Dendritic cell treated with granulocyte-macrophage colony-stimulating factor and Interleukin-4, amounts not matched to agents 40 ng/mL and 50 ng/mL, for 4 days (primary cell): ENCODE measurements around the gene ULK4.
"Not testable (repeated sequence)": the region's sequence is repeated elsewhere in the genome, so short reads cannot be mapped to it uniquely, and the experiment has no call there.

ENCODE experiments used
- H3K27ac Mint-ChIP-seq: one replicate; pipeline ENCODE4 v1.8.0; 2022; ENCODE audit warnings: mild to moderate bottlenecking, mixed read lengths
- H3K27me3 Mint-ChIP-seq: one replicate; pipeline ENCODE4 v1.8.0; 2022; ENCODE audit warnings: mild to moderate bottlenecking, mixed read lengths
- H3K36me3 Mint-ChIP-seq: one replicate; pipeline ENCODE4 v1.8.0; 2022; ENCODE audit warnings: low read depth, mixed read lengths
- H3K4me1 Mint-ChIP-seq: one replicate; pipeline ENCODE4 v1.8.0; 2022; ENCODE audit warnings: low read depth, mixed read lengths
- H3K4me3 Mint-ChIP-seq: one replicate; pipeline ENCODE4 v1.8.0; 2022; ENCODE audit warnings: mild to moderate bottlenecking, moderate library complexity, mixed read lengths
- H3K9me3 Mint-ChIP-seq: one replicate; pipeline ENCODE4 v1.8.0; 2022; ENCODE audit warnings: mixed read lengths
- intact Hi-C: fragments of 100-400 bp; cut with micrococcal nuclease; formaldehyde crosslinking; loops from one replicate; pipeline ENCODE4 v1.15.0; 2022

Gene ULK4

GRCh38 chr3:41485484-41485883 is 476.4 kb downstream of the ULK4 start:
- no peak overlapping the region for H3K4me3 Mint-ChIP-seq
- no peaks in the 10 kb centered on the region for H3K4me1 Mint-ChIP-seq
- peaks cover 5% of the 10 kb centered on the region for H3K9me3 Mint-ChIP-seq
- H3K27ac Mint-ChIP-seq: no peak overlapping the region
- H3K36me3 Mint-ChIP-seq: no peaks in the 10 kb centered on the region
- intact Hi-C loops: no loop called here
- H3K27me3 Mint-ChIP-seq: no peaks in the 10 kb centered on the region

GRCh38 chr3:41482134-41482533 is 479.8 kb downstream of the ULK4 start:
- no peak overlapping the region for H3K4me3 Mint-ChIP-seq
- H3K27ac Mint-ChIP-seq: no peak overlapping the region
- H3K9me3 Mint-ChIP-seq: peaks cover 20% of the 10 kb centered on the region
- no peaks in the 10 kb centered on the region for H3K4me1 Mint-ChIP-seq
- intact Hi-C loops: no loop called here
- H3K27me3 Mint-ChIP-seq: no peaks in the 10 kb centered on the region
- H3K36me3 Mint-ChIP-seq: no peaks in the 10 kb centered on the region

- H3K4me3 Mint-ChIP-seq: no peak overlapping the region
- intact Hi-C loops: no loop called here
- no peaks in the 10 kb centered on the region for H3K4me1 Mint-ChIP-seq
- no peak overlapping the region for H3K27ac Mint-ChIP-seq
- no peaks in the 10 kb centered on the region for H3K27me3 Mint-ChIP-seq
- no peaks in the 10 kb centered on the region for H3K36me3 Mint-ChIP-seq
- H3K9me3 Mint-ChIP-seq: peaks cover 40% of the 10 kb centered on the region
Measured at GRCh38 chr3:41478278-41478677, 483.6 kb downstream of the ULK4 start.

- Mint-ChIP-seq H3K4me1 (no peaks in the 10 kb centered on the region), H3K4me3 (no peak overlapping the region), H3K9me3 (peaks cover 46% of the 10 kb centered on the region), H3K27ac (no peak overlapping the region), H3K27me3 (no peaks in the 10 kb centered on the region), H3K36me3 (no peaks in the 10 kb centered on the region)
- intact Hi-C loops: no loop called here
Measured at GRCh38 chr3:41477399-41478014, 484.4 kb downstream of the ULK4 start.

- Mint-ChIP-seq H3K27me3 (no peaks in the 10 kb centered on the region), H3K27ac (no peak overlapping the region), H3K9me3 (peaks cover 51% of the 10 kb centered on the region)
Measured at GRCh38 chr3:41469083-41469482, 492.8 kb downstream of the ULK4 start.

GRCh38 chr3:41467481-41467880 is 494.4 kb downstream of the ULK4 start:
- no peaks in the 10 kb centered on the region for H3K27me3 Mint-ChIP-seq
- intact Hi-C loops: no loop called here
- no peak overlapping the region for H3K27ac Mint-ChIP-seq
- no peaks in the 10 kb centered on the region for H3K36me3 Mint-ChIP-seq
- no peak overlapping the region for H3K4me3 Mint-ChIP-seq
- H3K9me3 Mint-ChIP-seq: peaks cover 39% of the 10 kb centered on the region
- H3K4me1 Mint-ChIP-seq: no peaks in the 10 kb centered on the region

More at GRCh38 chr3:41469083-41469482, 492.8 kb downstream of the ULK4 start:
- no peak overlapping the region for H3K4me3 Mint-ChIP-seq
- no peaks in the 10 kb centered on the region for H3K4me1 Mint-ChIP-seq
- intact Hi-C loops: no loop called here
- H3K36me3 Mint-ChIP-seq: no peaks in the 10 kb centered on the region

- Mint-ChIP-seq H3K4me3 (no peak overlapping the region), H3K4me1 (no peaks in the 10 kb centered on the region), H3K36me3 (no peaks in the 10 kb centered on the region), H3K27ac (no peak overlapping the region), H3K9me3 (peaks cover 13% of the 10 kb centered on the region), H3K27me3 (no peaks in the 10 kb centered on the region)
- intact Hi-C loops: no loop called here
Measured at GRCh38 chr3:41464858-41465257, 497.0 kb downstream of the ULK4 start.

- Mint-ChIP-seq H3K27ac (no peak overlapping the region), H3K4me1 (no peaks in the 10 kb centered on the region), H3K9me3 (peaks cover 9% of the 10 kb centered on the region)
Measured at GRCh38 chr3:41464401-41464800, 497.5 kb downstream of the ULK4 start.

GRCh38 chr3:41462103-41462691 is 499.7 kb downstream of the ULK4 start:
- Mint-ChIP-seq H3K36me3 (no peaks in the 10 kb centered on the region), H3K4me1 (no peaks in the 10 kb centered on the region), H3K4me3 (no peak overlapping the region), H3K9me3 (no peaks in the 10 kb centered on the region), H3K27me3 (no peaks in the 10 kb centered on the region), H3K27ac (no peak overlapping the region)
- intact Hi-C loops: no loop called here

More at GRCh38 chr3:41464401-41464800, 497.5 kb downstream of the ULK4 start:
- no peaks in the 10 kb centered on the region for H3K36me3 Mint-ChIP-seq
- no peak overlapping the region for H3K4me3 Mint-ChIP-seq
- H3K27me3 Mint-ChIP-seq: no peaks in the 10 kb centered on the region
- intact Hi-C loops: no loop called here

- Mint-ChIP-seq H3K4me1 (no peaks in the 10 kb centered on the region), H3K27ac (no peak overlapping the region), H3K4me3 (no peak overlapping the region), H3K36me3 (no peaks in the 10 kb centered on the region), H3K9me3 (no peaks in the 10 kb centered on the region), H3K27me3 (no peaks in the 10 kb centered on the region)
- intact Hi-C loops: no loop called here
Measured at GRCh38 chr3:41460736-41461135, 501.2 kb downstream of the ULK4 start.

- Mint-ChIP-seq H3K4me3 (no peak overlapping the region), H3K27me3 (no peaks in the 10 kb centered on the region), H3K36me3 (no peaks in the 10 kb centered on the region), H3K9me3 (no peaks in the 10 kb centered on the region), H3K4me1 (no peaks in the 10 kb centered on the region), H3K27ac (no peak overlapping the region)
- intact Hi-C loops: no loop called here
Measured at GRCh38 chr3:41457176-41457575, 504.7 kb downstream of the ULK4 start.

GRCh38 chr3:41456162-41456561 is 505.7 kb downstream of the ULK4 start:
- intact Hi-C loops: no loop called here
- H3K27me3 Mint-ChIP-seq: no peaks in the 10 kb centered on the region
- no peaks in the 10 kb centered on the region for H3K36me3 Mint-ChIP-seq
- H3K4me3 Mint-ChIP-seq: no peak overlapping the region
- H3K9me3 Mint-ChIP-seq: no peaks in the 10 kb centered on the region
- H3K4me1 Mint-ChIP-seq: no peaks in the 10 kb centered on the region
- H3K27ac Mint-ChIP-seq: no peak overlapping the region

GRCh38 chr3:41453618-41454017 is 508.3 kb downstream of the ULK4 start:
- H3K36me3 Mint-ChIP-seq, H3K27ac Mint-ChIP-seq, H3K4me1 Mint-ChIP-seq, intact Hi-C loops, H3K4me3 Mint-ChIP-seq, H3K27me3 Mint-ChIP-seq, H3K9me3 Mint-ChIP-seq: not testable (repeated sequence)

- H3K27me3 Mint-ChIP-seq: no peaks in the 10 kb centered on the region
- H3K36me3 Mint-ChIP-seq: no peaks in the 10 kb centered on the region
- H3K4me3 Mint-ChIP-seq: no peak overlapping the region
- no peaks in the 10 kb centered on the region for H3K4me1 Mint-ChIP-seq
- H3K27ac Mint-ChIP-seq: no peak overlapping the region
- H3K9me3 Mint-ChIP-seq: no peaks in the 10 kb centered on the region
- intact Hi-C loops: no loop called here
Measured at GRCh38 chr3:41450416-41451231, 511.3 kb downstream of the ULK4 start.
